Measurements from ENCODE around the gene APBB2. TPM values are rescaled to one million over a fixed set of nuclear protein-coding genes. Genes with fewer than 3 reads are reported as not detected.

The APBB2 gene
- total RNA-seq, 1 experiment from 2014 or later, result 49.0 TPM

DNA sequence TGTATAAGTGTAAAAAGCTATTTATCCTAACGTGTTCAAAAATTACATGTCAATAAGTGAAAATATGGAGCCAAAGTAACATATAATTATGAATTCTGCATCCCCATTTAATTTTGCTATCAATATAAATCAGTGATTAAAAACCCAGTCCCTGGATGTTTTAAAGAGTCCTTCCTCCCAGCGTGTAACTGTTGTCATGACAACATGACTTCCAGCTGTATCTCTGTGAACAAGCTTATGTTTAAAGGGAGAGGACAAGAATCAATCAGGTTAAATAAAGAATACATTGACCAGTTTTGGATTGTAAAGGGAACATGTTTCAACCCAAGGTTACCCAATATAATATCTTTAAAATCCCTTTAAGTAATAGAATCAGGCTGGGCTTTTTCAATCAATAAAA, 244.8 kb downstream of the APBB2 start (continued):
- no peak for TF ChIP-seq ZNF263 (CRISPR knock-in tag; IDR thresholded peaks at IDR 0.05; ENCODE audit: low read depth)
- TF ChIP-seq NR3C1 (CRISPR knock-in tag; conservative IDR thresholded peaks at IDR 0.05; ENCODE audit: low read depth), result no peak
- no peak for TF ChIP-seq IRF2 (CRISPR knock-in tag; IDR thresholded peaks at IDR 0.05; ENCODE audit: borderline replicate concordance, low read depth)
- TF ChIP-seq ZBTB43 (CRISPR knock-in tag; IDR thresholded peaks at IDR 0.05), result no peak
- TF ChIP-seq STAT6 (CRISPR knock-in tag; conservative IDR thresholded peaks at IDR 0.05; ENCODE audit: low read depth), result no peak
- TF ChIP-seq, protein P1, sequence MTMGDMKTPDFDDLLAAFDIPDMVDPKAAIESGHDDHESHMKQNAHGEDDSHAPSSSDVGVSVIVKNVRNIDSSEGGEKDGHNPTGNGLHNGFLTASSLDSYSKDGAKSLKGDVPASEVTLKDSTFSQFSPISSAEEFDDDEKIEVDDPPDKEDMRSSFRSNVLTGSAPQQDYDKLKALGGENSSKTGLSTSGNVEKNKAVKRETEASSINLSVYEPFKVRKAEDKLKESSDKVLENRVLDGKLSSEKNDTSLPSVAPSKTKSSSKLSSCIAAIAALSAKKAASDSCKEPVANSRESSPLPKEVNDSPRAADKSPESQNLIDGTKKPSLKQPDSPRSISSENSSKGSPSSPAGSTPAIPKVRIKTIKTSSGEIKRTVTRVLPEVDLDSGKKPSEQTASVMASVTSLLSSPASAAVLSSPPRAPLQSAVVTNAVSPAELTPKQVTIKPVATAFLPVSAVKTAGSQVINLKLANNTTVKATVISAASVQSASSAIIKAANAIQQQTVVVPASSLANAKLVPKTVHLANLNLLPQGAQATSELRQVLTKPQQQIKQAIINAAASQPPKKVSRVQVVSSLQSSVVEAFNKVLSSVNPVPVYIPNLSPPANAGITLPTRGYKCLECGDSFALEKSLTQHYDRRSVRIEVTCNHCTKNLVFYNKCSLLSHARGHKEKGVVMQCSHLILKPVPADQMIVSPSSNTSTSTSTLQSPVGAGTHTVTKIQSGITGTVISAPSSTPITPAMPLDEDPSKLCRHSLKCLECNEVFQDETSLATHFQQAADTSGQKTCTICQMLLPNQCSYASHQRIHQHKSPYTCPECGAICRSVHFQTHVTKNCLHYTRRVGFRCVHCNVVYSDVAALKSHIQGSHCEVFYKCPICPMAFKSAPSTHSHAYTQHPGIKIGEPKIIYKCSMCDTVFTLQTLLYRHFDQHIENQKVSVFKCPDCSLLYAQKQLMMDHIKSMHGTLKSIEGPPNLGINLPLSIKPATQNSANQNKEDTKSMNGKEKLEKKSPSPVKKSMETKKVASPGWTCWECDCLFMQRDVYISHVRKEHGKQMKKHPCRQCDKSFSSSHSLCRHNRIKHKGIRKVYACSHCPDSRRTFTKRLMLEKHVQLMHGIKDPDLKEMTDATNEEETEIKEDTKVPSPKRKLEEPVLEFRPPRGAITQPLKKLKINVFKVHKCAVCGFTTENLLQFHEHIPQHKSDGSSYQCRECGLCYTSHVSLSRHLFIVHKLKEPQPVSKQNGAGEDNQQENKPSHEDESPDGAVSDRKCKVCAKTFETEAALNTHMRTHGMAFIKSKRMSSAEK (CRISPR knock-in tag; IDR thresholded peaks at IDR 0.05; ENCODE audit: borderline replicate concordance), result no peak
- no peak for TF ChIP-seq ATF1 (CRISPR knock-in tag; IDR thresholded peaks at IDR 0.05)

DNA sequence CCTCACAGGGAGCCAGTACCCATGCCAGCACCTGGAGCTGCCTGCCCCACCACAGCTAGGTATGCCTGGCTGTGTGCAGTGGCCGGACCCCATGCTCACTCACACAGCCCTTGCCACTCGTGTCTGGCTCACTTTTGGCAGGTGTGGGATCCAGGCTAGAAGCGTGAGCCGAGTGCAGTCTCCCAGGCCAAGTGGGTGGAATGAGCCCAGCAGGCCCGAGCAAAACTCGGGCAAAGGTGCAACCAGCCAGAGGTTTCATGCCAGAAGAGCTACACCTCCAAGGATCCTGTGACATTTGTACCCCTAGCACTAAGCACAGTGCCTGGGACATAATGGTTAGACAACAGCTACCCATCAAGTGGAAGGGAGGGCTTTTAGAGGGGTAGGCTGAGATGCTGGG, 246.8 kb downstream of the APBB2 start:
- H3K4me1 Mint-ChIP-seq, result peaks cover 17% of the 10 kb centered on the region
- DNase-seq (ENCODE audit: low spot score) (no peak), ATAC-seq (no peak)
- ChIA-PET CTCF (interaction anchor here (0.9 to 1.8 kb wide), 3 partner anchors 9 to 247 kb away, joined by 3 to 8 read pairs (median 5); partner anchors contain the start of gene APBB2), POLR2A (no interaction called here)
- no peak overlapping the region for H3K27ac Mint-ChIP-seq
- H3K36me3 Mint-ChIP-seq, result no peaks in the 10 kb centered on the region
- H3K4me3 Mint-ChIP-seq, result no peak overlapping the region
- H3K9me3 Mint-ChIP-seq, result no peaks in the 10 kb centered on the region
- no peak for TF ChIP-seq IRF2 (CRISPR knock-in tag; IDR thresholded peaks at IDR 0.05; ENCODE audit: borderline replicate concordance, low read depth)
- no peak for TF ChIP-seq ZNF416 (CRISPR knock-in tag; IDR thresholded peaks at IDR 0.05)
- TF ChIP-seq FOXK1 (CRISPR knock-in tag; IDR thresholded peaks at IDR 0.05), result no peak
- TF ChIP-seq ATF1 (CRISPR knock-in tag; IDR thresholded peaks at IDR 0.05), result no peak
- TF ChIP-seq E2F5 (CRISPR knock-in tag; IDR thresholded peaks at IDR 0.05), result no peak
- TF ChIP-seq FOXJ3 (CRISPR knock-in tag; IDR thresholded peaks at IDR 0.05; ENCODE audit: borderline replicate concordance), result no peak
- no peak for TF ChIP-seq GRHL2 (CRISPR knock-in tag; IDR thresholded peaks at IDR 0.05; ENCODE audit: insufficient replicate concordance, severe bottlenecking)
- TF ChIP-seq JUN (CRISPR knock-in tag; IDR thresholded peaks at IDR 0.05), result no peak
- TF ChIP-seq, protein P2, sequence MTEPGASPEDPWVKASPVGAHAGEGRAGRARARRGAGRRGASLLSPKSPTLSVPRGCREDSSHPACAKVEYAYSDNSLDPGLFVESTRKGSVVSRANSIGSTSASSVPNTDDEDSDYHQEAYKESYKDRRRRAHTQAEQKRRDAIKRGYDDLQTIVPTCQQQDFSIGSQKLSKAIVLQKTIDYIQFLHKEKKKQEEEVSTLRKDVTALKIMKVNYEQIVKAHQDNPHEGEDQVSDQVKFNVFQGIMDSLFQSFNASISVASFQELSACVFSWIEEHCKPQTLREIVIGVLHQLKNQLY (CRISPR knock-in tag; IDR thresholded peaks at IDR 0.05), result no peak
- TF ChIP-seq, protein P3, sequence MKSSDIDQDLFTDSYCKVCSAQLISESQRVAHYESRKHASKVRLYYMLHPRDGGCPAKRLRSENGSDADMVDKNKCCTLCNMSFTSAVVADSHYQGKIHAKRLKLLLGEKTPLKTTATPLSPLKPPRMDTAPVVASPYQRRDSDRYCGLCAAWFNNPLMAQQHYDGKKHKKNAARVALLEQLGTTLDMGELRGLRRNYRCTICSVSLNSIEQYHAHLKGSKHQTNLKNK (CRISPR knock-in tag; IDR thresholded peaks at IDR 0.05), result no peak
- TF ChIP-seq, protein P4, sequence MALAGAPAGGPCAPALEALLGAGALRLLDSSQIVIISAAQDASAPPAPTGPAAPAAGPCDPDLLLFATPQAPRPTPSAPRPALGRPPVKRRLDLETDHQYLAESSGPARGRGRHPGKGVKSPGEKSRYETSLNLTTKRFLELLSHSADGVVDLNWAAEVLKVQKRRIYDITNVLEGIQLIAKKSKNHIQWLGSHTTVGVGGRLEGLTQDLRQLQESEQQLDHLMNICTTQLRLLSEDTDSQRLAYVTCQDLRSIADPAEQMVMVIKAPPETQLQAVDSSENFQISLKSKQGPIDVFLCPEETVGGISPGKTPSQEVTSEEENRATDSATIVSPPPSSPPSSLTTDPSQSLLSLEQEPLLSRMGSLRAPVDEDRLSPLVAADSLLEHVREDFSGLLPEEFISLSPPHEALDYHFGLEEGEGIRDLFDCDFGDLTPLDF (CRISPR knock-in tag; IDR thresholded peaks at IDR 0.05), result no peak
- TF ChIP-seq, protein P5, sequence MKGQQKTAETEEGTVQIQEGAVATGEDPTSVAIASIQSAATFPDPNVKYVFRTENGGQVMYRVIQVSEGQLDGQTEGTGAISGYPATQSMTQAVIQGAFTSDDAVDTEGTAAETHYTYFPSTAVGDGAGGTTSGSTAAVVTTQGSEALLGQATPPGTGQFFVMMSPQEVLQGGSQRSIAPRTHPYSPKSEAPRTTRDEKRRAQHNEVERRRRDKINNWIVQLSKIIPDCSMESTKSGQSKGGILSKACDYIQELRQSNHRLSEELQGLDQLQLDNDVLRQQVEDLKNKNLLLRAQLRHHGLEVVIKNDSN (CRISPR knock-in tag; IDR thresholded peaks at IDR 0.05), result no peak
- TF ChIP-seq, protein P6, sequence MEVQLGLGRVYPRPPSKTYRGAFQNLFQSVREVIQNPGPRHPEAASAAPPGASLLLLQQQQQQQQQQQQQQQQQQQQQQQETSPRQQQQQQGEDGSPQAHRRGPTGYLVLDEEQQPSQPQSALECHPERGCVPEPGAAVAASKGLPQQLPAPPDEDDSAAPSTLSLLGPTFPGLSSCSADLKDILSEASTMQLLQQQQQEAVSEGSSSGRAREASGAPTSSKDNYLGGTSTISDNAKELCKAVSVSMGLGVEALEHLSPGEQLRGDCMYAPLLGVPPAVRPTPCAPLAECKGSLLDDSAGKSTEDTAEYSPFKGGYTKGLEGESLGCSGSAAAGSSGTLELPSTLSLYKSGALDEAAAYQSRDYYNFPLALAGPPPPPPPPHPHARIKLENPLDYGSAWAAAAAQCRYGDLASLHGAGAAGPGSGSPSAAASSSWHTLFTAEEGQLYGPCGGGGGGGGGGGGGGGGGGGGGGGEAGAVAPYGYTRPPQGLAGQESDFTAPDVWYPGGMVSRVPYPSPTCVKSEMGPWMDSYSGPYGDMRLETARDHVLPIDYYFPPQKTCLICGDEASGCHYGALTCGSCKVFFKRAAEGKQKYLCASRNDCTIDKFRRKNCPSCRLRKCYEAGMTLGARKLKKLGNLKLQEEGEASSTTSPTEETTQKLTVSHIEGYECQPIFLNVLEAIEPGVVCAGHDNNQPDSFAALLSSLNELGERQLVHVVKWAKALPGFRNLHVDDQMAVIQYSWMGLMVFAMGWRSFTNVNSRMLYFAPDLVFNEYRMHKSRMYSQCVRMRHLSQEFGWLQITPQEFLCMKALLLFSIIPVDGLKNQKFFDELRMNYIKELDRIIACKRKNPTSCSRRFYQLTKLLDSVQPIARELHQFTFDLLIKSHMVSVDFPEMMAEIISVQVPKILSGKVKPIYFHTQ (CRISPR knock-in tag; IDR thresholded peaks at IDR 0.05), result no peak
- H3K27me3 Mint-ChIP-seq (ENCODE audit: low read depth), result no peaks in the 10 kb centered on the region
